ENCODE results near the gene TMEM242.

The TMEM242 gene

DNA sequence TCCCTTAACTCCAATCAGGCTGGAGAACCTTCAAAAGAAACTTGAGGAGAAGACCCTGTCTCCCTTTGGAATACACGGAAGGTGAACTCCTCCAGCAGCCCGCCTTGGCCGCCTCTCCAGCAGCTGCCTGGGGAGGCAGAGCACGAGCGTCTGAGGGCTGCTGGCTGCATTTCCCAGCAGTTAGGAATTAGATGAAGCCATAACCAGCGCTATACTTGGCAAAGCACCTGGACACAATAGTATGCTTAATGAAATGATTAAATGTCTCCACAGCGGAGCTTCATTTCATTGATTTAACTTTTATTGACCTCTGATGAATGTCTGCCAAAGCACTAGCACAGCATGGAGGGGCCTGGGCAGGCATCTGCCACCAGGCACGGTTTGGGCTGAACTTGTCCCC lies 73.5 kb downstream of the TMEM242 start:
- Histone ChIP-seq H3K9me2 (replicated peaks; ENCODE audit: control insufficient read depth, low read length) (no peaks in the 10 kb centered on the region), H3K79me2 (ENCODE audit: control insufficient read depth, low read length) (no peaks in the 10 kb centered on the region), H3F3A (ENCODE audit: control insufficient read depth, insufficient read depth) (no peaks in the 10 kb centered on the region), H3K36me3 (ENCODE audit: control insufficient read depth, low read length) (no peaks in the 10 kb centered on the region), H3K4me1 (ENCODE audit: control insufficient read depth, low read length) (no peaks in the 10 kb centered on the region), H3K27ac (ENCODE audit: low read depth, low read length) (no peak overlapping the region), H3K4me2 (ENCODE audit: low read length) (no peak overlapping the region), H3K27me3 (ENCODE audit: control insufficient read depth, low read length) (peaks cover 6% of the 10 kb centered on the region), H4K20me1 (ENCODE audit: control insufficient read depth, insufficient read depth, low read depth, low read length) (no peaks in the 10 kb centered on the region), H3K4me3 (ENCODE audit: low read length) (no peak overlapping the region), H3K9me3 (ENCODE audit: control insufficient read depth, insufficient read depth, low read length) (peaks cover 5% of the 10 kb centered on the region; the same call in 1 of the 2 replicates)
- TF ChIP-seq CTCF (IDR thresholded peaks at IDR 0.05; ENCODE audit: low read depth, low read length, poor library complexity, severe bottlenecking): no peak
- no peak for TF ChIP-seq EZH2phosphoT487 (IDR thresholded peaks at IDR 0.05; ENCODE audit: borderline replicate concordance, low read length)

DNA sequence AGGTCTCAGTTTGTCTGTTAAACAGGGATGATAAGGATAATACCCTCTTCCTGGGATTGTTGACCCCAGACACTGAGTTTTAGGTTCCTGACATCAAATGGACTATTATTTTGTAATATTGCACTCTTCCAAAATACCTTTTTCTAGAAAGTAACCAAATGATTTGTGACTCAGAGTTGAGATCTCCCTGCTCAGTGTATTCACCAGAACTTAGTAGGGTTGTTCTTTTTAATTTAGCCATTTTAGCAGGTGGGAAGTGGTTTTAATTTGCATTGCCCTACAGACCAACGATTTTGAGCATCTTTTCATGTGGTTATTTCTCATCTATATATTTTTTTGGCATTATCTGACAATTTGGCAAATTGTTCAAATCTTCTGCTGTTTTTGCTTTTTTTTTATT lies 75.1 kb downstream of the TMEM242 start:
- Histone ChIP-seq H3K4me1 (ENCODE audit: control insufficient read depth, low read length) (no peaks in the 10 kb centered on the region), H3K79me2 (ENCODE audit: control insufficient read depth, low read length) (no peaks in the 10 kb centered on the region), H3K27me3 (ENCODE audit: control insufficient read depth, low read length) (peaks cover 9% of the 10 kb centered on the region)

GRCh38 chr6:157246771-157247484 lies 76.4 kb downstream of the TMEM242 start:
- no peaks in the 10 kb centered on the region for H3K36me3 ChIP-seq (ENCODE audit: control insufficient read depth, low read length)
- no peaks in the 10 kb centered on the region for H4K20me1 ChIP-seq (ENCODE audit: control insufficient read depth, insufficient read depth, low read depth, low read length)
- TF ChIP-seq CTCF (IDR thresholded peaks at IDR 0.05; ENCODE audit: low read depth, low read length, poor library complexity, severe bottlenecking): no peak
- TF ChIP-seq EZH2phosphoT487 (IDR thresholded peaks at IDR 0.05; ENCODE audit: borderline replicate concordance, low read length): no peak
- no peaks in the 10 kb centered on the region for H3F3A ChIP-seq (ENCODE audit: control insufficient read depth, insufficient read depth)
- no peak overlapping the region for H3K4me3 ChIP-seq (ENCODE audit: low read length)
- peaks cover 5% of the 10 kb centered on the region; the same call in 1 of the 2 replicates for H3K9me3 ChIP-seq (ENCODE audit: control insufficient read depth, insufficient read depth, low read length)
- H3K4me1 ChIP-seq (ENCODE audit: control insufficient read depth, low read length): no peaks in the 10 kb centered on the region
- no peaks in the 10 kb centered on the region for H3K79me2 ChIP-seq (ENCODE audit: control insufficient read depth, low read length)
- no peak overlapping the region for H3K27ac ChIP-seq (ENCODE audit: low read depth, low read length)
- H3K9me2 ChIP-seq (replicated peaks; ENCODE audit: control insufficient read depth, low read length): no peaks in the 10 kb centered on the region
- H3K27me3 ChIP-seq (ENCODE audit: control insufficient read depth, low read length): peaks cover 20% of the 10 kb centered on the region
- H3K4me2 ChIP-seq (ENCODE audit: low read length): no peak overlapping the region

More for the DNA sequence above, 75.1 kb downstream of the TMEM242 start:
- peaks cover 5% of the 10 kb centered on the region; the same call in 1 of the 2 replicates for H3K9me3 ChIP-seq (ENCODE audit: control insufficient read depth, insufficient read depth, low read length)
- H3K9me2 ChIP-seq (replicated peaks; ENCODE audit: control insufficient read depth, low read length): no peaks in the 10 kb centered on the region
- H3K36me3 ChIP-seq (ENCODE audit: control insufficient read depth, low read length): no peaks in the 10 kb centered on the region
- TF ChIP-seq CTCF (IDR thresholded peaks at IDR 0.05; ENCODE audit: low read depth, low read length, poor library complexity, severe bottlenecking) (no peak), EZH2phosphoT487 (IDR thresholded peaks at IDR 0.05; ENCODE audit: borderline replicate concordance, low read length) (no peak)
- no peaks in the 10 kb centered on the region for H4K20me1 ChIP-seq (ENCODE audit: control insufficient read depth, insufficient read depth, low read depth, low read length)
- H3K4me3 ChIP-seq (ENCODE audit: low read length): no peak overlapping the region
- no peaks in the 10 kb centered on the region for H3F3A ChIP-seq (ENCODE audit: control insufficient read depth, insufficient read depth)
- no peak overlapping the region for H3K27ac ChIP-seq (ENCODE audit: low read depth, low read length)
- H3K4me2 ChIP-seq (ENCODE audit: low read length): no peak overlapping the region

Data from DOHH2 (cell line).